ENCODE data around the gene ENTREP1.
A peak's percentile ranks its signal among the peaks of the same experiment; 100 is the strongest.
"Not testable (repeated sequence)": the region's sequence is repeated elsewhere in the genome, so short reads cannot be mapped to it uniquely, and the experiment has no call there.

Gene ENTREP1

GRCh38 chr9:69391487-69391886 is 66.5 kb downstream of the ENTREP1 start:
- H3K4me1 ChIP-seq, result peaks cover 0 to 14% (median 8%) of the 10 kb centered on the region in 10 experiments; a peak in 12 of 20 replicates
- peak overlapping the region in 6 of 11 experiments; percentile 6 to 50 (median 44); a peak in 6 of 22 replicates for H3K4me2 ChIP-seq
- TF ChIP-seq Cebpa-rat (IDR thresholded peaks at IDR 0.05), result no peak
- H3K36me3 ChIP-seq, result no peaks in the 10 kb centered on the region; a peak in 1 of 22 replicates
- H3K27me3 ChIP-seq, result no peaks in the 10 kb centered on the region
- H3K9ac ChIP-seq, result no peak overlapping the region
- H3K27ac ChIP-seq, result no peak overlapping the region
- H3K9me3 ChIP-seq (replicated peaks in 1 of 11), result peaks cover 0 to 20% (median 11%) of the 10 kb centered on the region in 11 experiments; a peak in 10 of 22 replicates
- no peaks in the 10 kb centered on the region for H4K20me1 ChIP-seq
- no peak overlapping the region for H3K4me3 ChIP-seq

- Histone ChIP-seq H3K9ac (no peak overlapping the region), H3K36me3 (no peaks in the 10 kb centered on the region; a peak in 1 of 22 replicates), H3K4me1 (peaks cover 0 to 14% (median 8%) of the 10 kb centered on the region in 10 experiments; a peak in 12 of 20 replicates), H3K27me3 (no peaks in the 10 kb centered on the region), H3K4me3 (no peak overlapping the region), H3K27ac (no peak overlapping the region), H3K4me2 (peak overlapping the region in 7 of 11 experiments; percentile 6 to 50 (median 44); a peak in 14 of 22 replicates), H3K9me3 (replicated peaks in 1 of 11) (peaks cover 0 to 20% (median 11%) of the 10 kb centered on the region in 11 experiments; a peak in 10 of 22 replicates), H4K20me1 (no peaks in the 10 kb centered on the region)
- no peak for TF ChIP-seq Cebpa-rat (IDR thresholded peaks at IDR 0.05)
Measured at GRCh38 chr9:69391946-69392345, 66.9 kb downstream of the ENTREP1 start.

GRCh38 chr9:69392826-69393225 is 67.8 kb downstream of the ENTREP1 start:
- Histone ChIP-seq H3K27ac (no peak overlapping the region), H3K4me1 (peaks cover 0 to 14% (median 8%) of the 10 kb centered on the region in 10 experiments; a peak in 12 of 20 replicates), H3K9ac (no peak overlapping the region), H4K20me1 (no peaks in the 10 kb centered on the region), H3K9me3 (replicated peaks in 1 of 11) (peaks cover 0 to 20% (median 11%) of the 10 kb centered on the region in 11 experiments; a peak in 10 of 22 replicates), H3K4me2 (peak overlapping the region in 1 of 11 experiments; percentile 50; a peak in 1 of 22 replicates), H3K36me3 (no peaks in the 10 kb centered on the region; a peak in 1 of 22 replicates), H3K4me3 (no peak overlapping the region), H3K27me3 (no peaks in the 10 kb centered on the region)
- TF ChIP-seq Cebpa-rat (IDR thresholded peaks at IDR 0.05), result no peak

GRCh38 chr9:69393425-69393824 is 68.4 kb downstream of the ENTREP1 start:
- no peak overlapping the region for H3K4me2 ChIP-seq
- no peak for TF ChIP-seq Cebpa-rat (IDR thresholded peaks at IDR 0.05)
- no peaks in the 10 kb centered on the region; a peak in 1 of 22 replicates for H3K36me3 ChIP-seq
- H3K9ac ChIP-seq, result no peak overlapping the region
- H3K4me1 ChIP-seq, result peaks cover 0 to 14% (median 8%) of the 10 kb centered on the region in 10 experiments; a peak in 12 of 20 replicates
- peaks cover 0 to 20% (median 11%) of the 10 kb centered on the region in 11 experiments; a peak in 10 of 22 replicates for H3K9me3 ChIP-seq (replicated peaks in 1 of 11)
- no peaks in the 10 kb centered on the region for H3K27me3 ChIP-seq
- no peaks in the 10 kb centered on the region for H4K20me1 ChIP-seq
- no peak overlapping the region for H3K4me3 ChIP-seq
- H3K27ac ChIP-seq, result no peak overlapping the region

GRCh38 chr9:69395718-69396117 is 70.7 kb downstream of the ENTREP1 start:
- Histone ChIP-seq H3K9me3 (replicated peaks in 1 of 11) (peaks cover 0 to 20% (median 11%) of the 10 kb centered on the region in 11 experiments; a peak in 10 of 22 replicates), H3K4me3 (no peak overlapping the region), H3K4me1 (peaks cover 0 to 14% (median 8%) of the 10 kb centered on the region in 10 experiments; a peak in 12 of 20 replicates), H3K27ac (no peak overlapping the region), H3K36me3 (no peaks in the 10 kb centered on the region; a peak in 1 of 22 replicates), H3K4me2 (no peak overlapping the region), H4K20me1 (no peaks in the 10 kb centered on the region), H3K9ac (no peak overlapping the region), H3K27me3 (no peaks in the 10 kb centered on the region)
- TF ChIP-seq Cebpa-rat (IDR thresholded peaks at IDR 0.05), result no peak

- no peak for TF ChIP-seq Cebpa-rat (IDR thresholded peaks at IDR 0.05)
- Histone ChIP-seq H3K4me2 (no peak overlapping the region), H3K27ac (no peak overlapping the region)
Measured at GRCh38 chr9:69396759-69397158, 71.7 kb downstream of the ENTREP1 start.

GRCh38 chr9:69397384-69398214 is 72.6 kb downstream of the ENTREP1 start:
- no peak overlapping the region for H3K4me2 ChIP-seq
- H4K20me1 ChIP-seq, result no peaks in the 10 kb centered on the region
- H3K27ac ChIP-seq, result no peak overlapping the region
- no peaks in the 10 kb centered on the region for H3K27me3 ChIP-seq
- TF ChIP-seq Cebpa-rat (IDR thresholded peaks at IDR 0.05), result no peak
- peaks cover 0 to 16% (median 6%) of the 10 kb centered on the region in 11 experiments; a peak in 8 of 22 replicates for H3K9me3 ChIP-seq (replicated peaks in 1 of 11)
- peaks cover 0 to 3% (median 0%) of the 10 kb centered on the region in 10 experiments; a peak in 2 of 20 replicates for H3K4me1 ChIP-seq
- H3K4me3 ChIP-seq, result no peak overlapping the region
- no peak overlapping the region for H3K9ac ChIP-seq
- H3K36me3 ChIP-seq, result no peaks in the 10 kb centered on the region

More at GRCh38 chr9:69396759-69397158, 71.7 kb downstream of the ENTREP1 start:
- no peaks in the 10 kb centered on the region for H3K27me3 ChIP-seq
- H3K4me1 ChIP-seq, result peaks cover 0 to 12% (median 7%) of the 10 kb centered on the region in 10 experiments; a peak in 12 of 20 replicates
- no peak overlapping the region for H3K9ac ChIP-seq
- no peaks in the 10 kb centered on the region for H4K20me1 ChIP-seq
- peaks cover 0 to 20% (median 6%) of the 10 kb centered on the region in 11 experiments; a peak in 10 of 22 replicates for H3K9me3 ChIP-seq (replicated peaks in 1 of 11)
- no peaks in the 10 kb centered on the region; a peak in 1 of 22 replicates for H3K36me3 ChIP-seq
- H3K4me3 ChIP-seq, result no peak overlapping the region

- Histone ChIP-seq H3K27ac (no peak overlapping the region), H3K27me3 (no peaks in the 10 kb centered on the region), H3K4me2 (no peak overlapping the region), H3K4me3 (no peak overlapping the region), H3K36me3 (no peaks in the 10 kb centered on the region), H3K4me1 (no peaks in the 10 kb centered on the region), H3K9ac (no peak overlapping the region), H4K20me1 (no peaks in the 10 kb centered on the region), H3K9me3 (replicated peaks in 1 of 11) (peaks cover 0 to 8% (median 0%) of the 10 kb centered on the region in 11 experiments; a peak in 3 of 22 replicates)
- TF ChIP-seq Cebpa-rat (IDR thresholded peaks at IDR 0.05), result no peak
Measured at GRCh38 chr9:69400470-69400869, 75.5 kb downstream of the ENTREP1 start.

GRCh38 chr9:69409936-69410335 is 84.9 kb downstream of the ENTREP1 start:
- not testable (repeated sequence) for H3K9me3 ChIP-seq (replicated peaks in 1 of 11); H3K4me3 ChIP-seq; H3K36me3 ChIP-seq; H4K20me1 ChIP-seq; H3K4me2 ChIP-seq; H3K27ac ChIP-seq; H3K9ac ChIP-seq; H3K27me3 ChIP-seq; H3K4me1 ChIP-seq
